ENCODE data around the gene ZNF93.
A peak's percentile ranks its signal among the peaks of the same experiment; 100 is the strongest.
"Not testable (repeated sequence)": the region's sequence is repeated elsewhere in the genome, so short reads cannot be mapped to it uniquely, and the experiment has no call there.

The ZNF93 gene

GRCh38 chr19:19911150-19911549 lies 10.4 kb downstream of the ZNF93 start:
- no peak for DNase-seq (ENCODE audit: insufficient read length, low spot score)
- FAIRE-seq: no peak

GRCh38 chr19:19914596-19914995 lies 13.8 kb downstream of the ZNF93 start:
- no peak for DNase-seq (ENCODE audit: insufficient read length, low spot score)
- no peak for TF ChIP-seq CTCF (IDR thresholded peaks at IDR 0.05; ENCODE audit: insufficient read depth, missing control alignments)

More at GRCh38 chr19:19911150-19911549, 10.4 kb downstream of the ZNF93 start:
- TF ChIP-seq CTCF (IDR thresholded peaks at IDR 0.05; ENCODE audit: insufficient read depth, missing control alignments): no peak

GRCh38 chr19:19930417-19930816 lies 29.7 kb downstream of the ZNF93 start:
- FAIRE-seq; DNase-seq (ENCODE audit: insufficient read length, low spot score): not testable (repeated sequence)
- TF ChIP-seq CTCF (IDR thresholded peaks at IDR 0.05; ENCODE audit: insufficient read depth, missing control alignments): peak; percentile 13

More at GRCh38 chr19:19914596-19914995, 13.8 kb downstream of the ZNF93 start:
- FAIRE-seq: no peak

GRCh38 chr19:19933432-19934314 lies 32.9 kb downstream of the ZNF93 start:
- FAIRE-seq; DNase-seq (ENCODE audit: insufficient read length, low spot score): not testable (repeated sequence)

GRCh38 chr19:19937403-19937802 lies 36.7 kb downstream of the ZNF93 start:
- TF ChIP-seq CTCF (IDR thresholded peaks at IDR 0.05; ENCODE audit: insufficient read depth, missing control alignments): no peak
- FAIRE-seq: no peak
- no peak for DNase-seq (ENCODE audit: insufficient read length, low spot score)

GRCh38 chr19:19938449-19938848 lies 37.7 kb downstream of the ZNF93 start:
- FAIRE-seq (no peak), DNase-seq (ENCODE audit: insufficient read length, low spot score) (no peak)
- no peak for TF ChIP-seq CTCF (IDR thresholded peaks at IDR 0.05; ENCODE audit: insufficient read depth, missing control alignments)

GRCh38 chr19:19943848-19944582 lies 43.3 kb downstream of the ZNF93 start:
- FAIRE-seq: no peak
- no peak for TF ChIP-seq CTCF (IDR thresholded peaks at IDR 0.05; ENCODE audit: insufficient read depth, missing control alignments)
- DNase-seq (ENCODE audit: insufficient read length, low spot score): no peak

Measured in D721Med (cell line).